ENCODE measurements around the gene APCDD1. TPM values are rescaled to one million over a fixed set of nuclear protein-coding genes. Genes with fewer than 3 reads are reported as not detected.
"Not testable (repeated sequence)": the region's sequence is repeated elsewhere in the genome, so short reads cannot be mapped to it uniquely, and the experiment has no call there.

Gene APCDD1
- polyA plus RNA-seq, 3 donors: 28.9 to 400 (median 45.9) TPM

- H3K27ac ChIP-seq (ENCODE audit: low read depth, low read length): no peak overlapping the region
- 88 to 96% (median 96%) methylated on average over 2 of the region's 2 CpGs for WGBS, 3 donors
These were observed 81.8 kb downstream of the APCDD1 start for GRCh38 chr18:10536280-10536679.

- no peak overlapping the region for H3K27ac ChIP-seq (ENCODE audit: low read depth, low read length)
- 60 to 77% (median 69%) methylated on average over 2 of the region's 2 CpGs for WGBS, 3 donors
These were observed 83.3 kb downstream of the APCDD1 start for GRCh38 chr18:10537765-10538164.

GRCh38 chr18:10539124-10539523, 84.7 kb downstream of the APCDD1 start:
- 93 to 98% (median 95%) methylated on average over 5 of the region's 5 CpGs for WGBS, 3 donors
- not testable (repeated sequence) for H3K27ac ChIP-seq (ENCODE audit: low read depth, low read length)

Other genes starting within 250 kb of the APCDD1 start
- 10 to 100 TPM in 2 of 3 donors, 1 to 10 TPM in 1; 6.7 to 12.4 (median 11.7) TPM for gene NAPG, start 71.4 kb downstream of the APCDD1 start, polyA plus RNA-seq

All from adipose tissue (tissue), 3 donors.